ENCODE measurements around the gene RABAC1. TPM values are rescaled to one million over a fixed set of nuclear protein-coding genes. Genes with fewer than 3 reads are reported as not detected.

RABAC1 gene
- total and polyA plus RNA-seq, 2 of the 13 experiments (the other 11 are each of a cell fraction or from before 2014, with no cell fraction given) = 37.4 to 74.0 TPM

GRCh38 chr19:41959056-41960053, at the start of gene RABAC1 (continued):
- TF ChIP-seq ZBTB37 (CRISPR knock-in tag; IDR thresholded peaks at IDR 0.05) (no peak), DDIT3 (CRISPR knock-in tag; IDR thresholded peaks at IDR 0.05) (no peak), FOXK2 (IDR thresholded peaks at IDR 0.05) (no peak), TCF12 (IDR thresholded peaks at IDR 0.05) (no peak), TCF12 (CRISPR knock-in tag; IDR thresholded peaks at IDR 0.05) (peak; percentile 65; the same call in 1 of the 2 replicates), SMAD1 (CRISPR knock-in tag; IDR thresholded peaks at IDR 0.05; ENCODE audit: borderline replicate concordance, low read depth) (no peak), TEAD2 (CRISPR knock-in tag; IDR thresholded peaks at IDR 0.05) (no peak), NR1H2 (CRISPR knock-in tag; IDR thresholded peaks at IDR 0.05; ENCODE audit: borderline replicate concordance, low read depth) (no peak), MAZ (IDR thresholded peaks at IDR 0.05; ENCODE audit: borderline replicate concordance, low read depth, low read length) (peak; percentile 82; the same call in 1 of the 2 replicates), MAZ (CRISPR knock-in tag; IDR thresholded peaks at IDR 0.05; ENCODE audit: low read depth) (no peak; the same call in 1 of the 2 replicates), ZNF639 (CRISPR knock-in tag; conservative IDR thresholded peaks at IDR 0.05) (no peak), KDM1A (CRISPR knock-in tag; IDR thresholded peaks at IDR 0.05) (no peak), PHF8 (CRISPR knock-in tag; IDR thresholded peaks at IDR 0.05) (peak; percentile 46; the same call in 1 of the 2 replicates), ZSCAN25 (CRISPR knock-in tag; IDR thresholded peaks at IDR 0.05) (no peak), KDM5B (CRISPR knock-in tag; IDR thresholded peaks at IDR 0.05; ENCODE audit: borderline replicate concordance) (no peak; the same call in 1 of the 2 replicates), ZNF44 (CRISPR knock-in tag; IDR thresholded peaks at IDR 0.05) (no peak), ZFP82 (CRISPR knock-in tag; IDR thresholded peaks at IDR 0.05; ENCODE audit: borderline replicate concordance) (0 out of 2 replicates have a peak, but pooled peaks have one; percentile 66), KLF9 (CRISPR knock-in tag; IDR thresholded peaks at IDR 0.05; ENCODE audit: low read depth) (no peak), MAF1 (CRISPR knock-in tag; IDR thresholded peaks at IDR 0.05; ENCODE audit: borderline replicate concordance) (no peak), FOXP4 (CRISPR knock-in tag; IDR thresholded peaks at IDR 0.05) (no peak), PTBP1 (IDR thresholded peaks at IDR 0.05; ENCODE audit: low read depth, low read length, poor library complexity, severe bottlenecking) (no peak), MTF2 (CRISPR knock-in tag; IDR thresholded peaks at IDR 0.05; ENCODE audit: borderline replicate concordance) (no peak), CREB1 (IDR thresholded peaks at IDR 0.05) (peak; percentile 81), CREB1 (CRISPR knock-in tag; IDR thresholded peaks at IDR 0.05) (peak; percentile 95), RCOR2 (CRISPR knock-in tag; IDR thresholded peaks at IDR 0.05) (no peak), ZNF263 (CRISPR knock-in tag; IDR thresholded peaks at IDR 0.05) (no peak), EZH2 (conservative IDR thresholded peaks at IDR 0.05; ENCODE audit: low read depth, low read length) (no peak)

Measured in HepG2 (cell line).